ENCODE data around the gene MTHFSD. TPM values are rescaled to one million over a fixed set of nuclear protein-coding genes. Genes with fewer than 3 reads are reported as not detected.
"Not testable (repeated sequence)": the region's sequence is repeated elsewhere in the genome, so short reads cannot be mapped to it uniquely, and the experiment has no call there.

The MTHFSD gene
- total and polyA plus RNA-seq, 2 donors: 11.0 to 18.4 TPM

GRCh38 chr16:86597126-86597879 lies 42.3 kb upstream of the MTHFSD start:
- Histone ChIP-seq H3K27me3 (ENCODE audit: control insufficient read depth in 2 of 2, insufficient read depth in 1 of 2, low read length in 1 of 2) (peaks cover 3 to 10% of the 10 kb centered on the region in 2 donors), H3K9me3 (ENCODE audit: control insufficient read depth in 2 of 2, insufficient read depth in 1 of 2, low read length in 1 of 2) (no peaks in the 10 kb centered on the region), H3K4me1 (ENCODE audit: control insufficient read depth in 2 of 2, insufficient read depth in 2 of 2, low read length in 2 of 2) (no peaks in the 10 kb centered on the region), H3K4me3 (ENCODE audit: low read length in 2 of 2) (no peak overlapping the region), H3K27ac (ENCODE audit: low read depth in 1 of 2, low read length in 1 of 2) (no peak overlapping the region), H3K36me3 (ENCODE audit: control insufficient read depth in 2 of 2, insufficient read depth in 2 of 2, low read length in 1 of 2) (no peaks in the 10 kb centered on the region)
- no peak for DNase-seq (ENCODE audit: low read depth in 6 of 9, low spot score in 9 of 9)
- 93% methylated on average over 18 of the region's 18 CpGs for WGBS

GRCh38 chr16:86595983-86596605 lies 41.1 kb upstream of the MTHFSD start:
- WGBS: 94% methylated on average over 10 of the region's 10 CpGs
- Histone ChIP-seq H3K36me3 (ENCODE audit: control insufficient read depth in 2 of 2, insufficient read depth in 2 of 2, low read length in 1 of 2) (no peaks in the 10 kb centered on the region), H3K4me1 (ENCODE audit: control insufficient read depth in 2 of 2, insufficient read depth in 2 of 2, low read length in 2 of 2) (no peaks in the 10 kb centered on the region), H3K27me3 (ENCODE audit: control insufficient read depth in 2 of 2, insufficient read depth in 1 of 2, low read length in 1 of 2) (peaks cover 3 to 10% of the 10 kb centered on the region in 2 donors), H3K9me3 (ENCODE audit: control insufficient read depth in 2 of 2, insufficient read depth in 1 of 2, low read length in 1 of 2) (no peaks in the 10 kb centered on the region), H3K27ac (ENCODE audit: low read depth in 1 of 2, low read length in 1 of 2) (no peak overlapping the region), H3K4me3 (ENCODE audit: low read length in 2 of 2) (no peak overlapping the region)
- DNase-seq (ENCODE audit: low read depth in 6 of 9, low spot score in 9 of 9): no peak

- Histone ChIP-seq H3K27me3 (ENCODE audit: control insufficient read depth in 2 of 2, insufficient read depth in 1 of 2, low read length in 1 of 2) (peaks cover 3 to 10% of the 10 kb centered on the region in 2 donors), H3K36me3 (ENCODE audit: control insufficient read depth in 2 of 2, insufficient read depth in 2 of 2, low read length in 1 of 2) (no peaks in the 10 kb centered on the region), H3K9me3 (ENCODE audit: control insufficient read depth in 2 of 2, insufficient read depth in 1 of 2, low read length in 1 of 2) (no peaks in the 10 kb centered on the region), H3K4me3 (ENCODE audit: low read length in 2 of 2) (no peak overlapping the region), H3K4me1 (ENCODE audit: control insufficient read depth in 2 of 2, insufficient read depth in 2 of 2, low read length in 2 of 2) (no peaks in the 10 kb centered on the region), H3K27ac (ENCODE audit: low read depth in 1 of 2, low read length in 1 of 2) (no peak overlapping the region)
- no peak for DNase-seq (ENCODE audit: low read depth in 6 of 9, low spot score in 9 of 9)
- WGBS: 96% methylated on average over 8 of the region's 8 CpGs
These were observed 39.7 kb upstream of the MTHFSD start for GRCh38 chr16:86594721-86595120.

- H3K27me3 ChIP-seq (ENCODE audit: control insufficient read depth in 2 of 2, insufficient read depth in 1 of 2, low read length in 1 of 2): peaks cover 3 to 10% of the 10 kb centered on the region in 2 donors
These were observed 39.0 kb upstream of the MTHFSD start for GRCh38 chr16:86593913-86594620.

GRCh38 chr16:86591270-86591669 lies 36.2 kb upstream of the MTHFSD start:
- H3K9me3 ChIP-seq (ENCODE audit: control insufficient read depth in 2 of 2, insufficient read depth in 1 of 2, low read length in 1 of 2): no peaks in the 10 kb centered on the region
- DNase-seq (ENCODE audit: low read depth in 6 of 9, low spot score in 9 of 9): no peak
- H3K36me3 ChIP-seq (ENCODE audit: control insufficient read depth in 2 of 2, insufficient read depth in 2 of 2, low read length in 1 of 2): no peaks in the 10 kb centered on the region
- peaks cover 3 to 10% of the 10 kb centered on the region in 2 donors for H3K27me3 ChIP-seq (ENCODE audit: control insufficient read depth in 2 of 2, insufficient read depth in 1 of 2, low read length in 1 of 2)
- no peaks in the 10 kb centered on the region for H3K4me1 ChIP-seq (ENCODE audit: control insufficient read depth in 2 of 2, insufficient read depth in 2 of 2, low read length in 2 of 2)
- no peak overlapping the region for H3K27ac ChIP-seq (ENCODE audit: low read depth in 1 of 2, low read length in 1 of 2)
- H3K4me3 ChIP-seq (ENCODE audit: low read length in 2 of 2): no peak overlapping the region
- 82% methylated on average over 4 of the region's 4 CpGs for WGBS

More at GRCh38 chr16:86593913-86594620, 39.0 kb upstream of the MTHFSD start:
- H3K4me3 ChIP-seq (ENCODE audit: low read length in 2 of 2): no peak overlapping the region
- WGBS: 71% methylated on average over 13 of the region's 13 CpGs
- H3K36me3 ChIP-seq (ENCODE audit: control insufficient read depth in 2 of 2, insufficient read depth in 2 of 2, low read length in 1 of 2): no peaks in the 10 kb centered on the region
- H3K9me3 ChIP-seq (ENCODE audit: control insufficient read depth in 2 of 2, insufficient read depth in 1 of 2, low read length in 1 of 2): no peaks in the 10 kb centered on the region
- no peak overlapping the region for H3K27ac ChIP-seq (ENCODE audit: low read depth in 1 of 2, low read length in 1 of 2)
- DNase-seq (ENCODE audit: low read depth in 6 of 9, low spot score in 9 of 9): no peak
- H3K4me1 ChIP-seq (ENCODE audit: control insufficient read depth in 2 of 2, insufficient read depth in 2 of 2, low read length in 2 of 2): no peaks in the 10 kb centered on the region

- Histone ChIP-seq H3K9me3 (ENCODE audit: control insufficient read depth in 2 of 2, insufficient read depth in 1 of 2, low read length in 1 of 2) (no peaks in the 10 kb centered on the region), H3K36me3 (ENCODE audit: control insufficient read depth in 2 of 2, insufficient read depth in 2 of 2, low read length in 1 of 2) (no peaks in the 10 kb centered on the region), H3K4me1 (ENCODE audit: control insufficient read depth in 2 of 2, insufficient read depth in 2 of 2, low read length in 2 of 2) (no peaks in the 10 kb centered on the region), H3K27ac (ENCODE audit: low read depth in 1 of 2, low read length in 1 of 2) (no peak overlapping the region), H3K4me3 (ENCODE audit: low read length in 2 of 2) (no peak overlapping the region), H3K27me3 (ENCODE audit: control insufficient read depth in 2 of 2, insufficient read depth in 1 of 2, low read length in 1 of 2) (peaks cover 3 to 10% of the 10 kb centered on the region in 2 donors)
- no peak for DNase-seq (ENCODE audit: low read depth in 6 of 9, low spot score in 9 of 9)
- WGBS: 93% methylated on average over 4 of the region's 4 CpGs
These were observed 35.6 kb upstream of the MTHFSD start for GRCh38 chr16:86590501-86591144.

DNA sequence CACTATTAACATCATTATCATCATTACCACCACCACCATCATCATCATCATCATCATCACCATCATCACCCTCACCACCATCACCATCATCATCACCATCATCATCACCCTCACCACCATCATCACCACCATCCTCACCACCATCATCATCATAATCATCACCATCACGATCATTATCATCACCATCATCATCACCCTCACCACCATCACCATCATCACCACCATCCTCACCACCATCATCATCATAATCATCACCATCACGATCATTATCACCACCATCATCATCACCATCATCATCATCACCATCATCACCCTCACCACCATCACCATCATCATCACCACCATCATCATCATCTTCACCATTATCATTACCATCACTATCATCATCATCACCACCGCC lies 32.9 kb upstream of the MTHFSD start:
- H3K4me3 ChIP-seq (ENCODE audit: low read length in 2 of 2); DNase-seq (ENCODE audit: low read depth in 6 of 9, low spot score in 9 of 9); H3K27me3 ChIP-seq (ENCODE audit: control insufficient read depth in 2 of 2, insufficient read depth in 1 of 2, low read length in 1 of 2); H3K9me3 ChIP-seq (ENCODE audit: control insufficient read depth in 2 of 2, insufficient read depth in 1 of 2, low read length in 1 of 2); H3K4me1 ChIP-seq (ENCODE audit: control insufficient read depth in 2 of 2, insufficient read depth in 2 of 2, low read length in 2 of 2); H3K36me3 ChIP-seq (ENCODE audit: control insufficient read depth in 2 of 2, insufficient read depth in 2 of 2, low read length in 1 of 2); H3K27ac ChIP-seq (ENCODE audit: low read depth in 1 of 2, low read length in 1 of 2): not testable (repeated sequence)
- WGBS: 95% methylated on average over 3 of the region's 3 CpGs

- no peaks in the 10 kb centered on the region for H3K9me3 ChIP-seq (ENCODE audit: control insufficient read depth in 2 of 2, insufficient read depth in 1 of 2, low read length in 1 of 2)
- no peaks in the 10 kb centered on the region for H3K36me3 ChIP-seq (ENCODE audit: control insufficient read depth in 2 of 2, insufficient read depth in 2 of 2, low read length in 1 of 2)
- WGBS: 94% methylated on average over 3 of the region's 3 CpGs
- no peaks in the 10 kb centered on the region for H3K4me1 ChIP-seq (ENCODE audit: control insufficient read depth in 2 of 2, insufficient read depth in 2 of 2, low read length in 2 of 2)
- H3K27me3 ChIP-seq (ENCODE audit: control insufficient read depth in 2 of 2, insufficient read depth in 1 of 2, low read length in 1 of 2): peaks cover 0 to 8% of the 10 kb centered on the region in 2 donors
- no peak overlapping the region for H3K27ac ChIP-seq (ENCODE audit: low read depth in 1 of 2, low read length in 1 of 2)
- DNase-seq (ENCODE audit: low read depth in 6 of 9, low spot score in 9 of 9): no peak
- no peak overlapping the region for H3K4me3 ChIP-seq (ENCODE audit: low read length in 2 of 2)
These were observed 32.5 kb upstream of the MTHFSD start for GRCh38 chr16:86587487-86587886.
